SKM-1 (cell line): Measurements from ENCODE around the gene ADARB1.

Experiments used
- DNase-seq: peaks from one replicate; lab custom pipeline; 2025; ENCODE audit not compliant: unreplicated experiment; lab: John Stamatoyannopoulos, UW

ADARB1 gene

DNA sequence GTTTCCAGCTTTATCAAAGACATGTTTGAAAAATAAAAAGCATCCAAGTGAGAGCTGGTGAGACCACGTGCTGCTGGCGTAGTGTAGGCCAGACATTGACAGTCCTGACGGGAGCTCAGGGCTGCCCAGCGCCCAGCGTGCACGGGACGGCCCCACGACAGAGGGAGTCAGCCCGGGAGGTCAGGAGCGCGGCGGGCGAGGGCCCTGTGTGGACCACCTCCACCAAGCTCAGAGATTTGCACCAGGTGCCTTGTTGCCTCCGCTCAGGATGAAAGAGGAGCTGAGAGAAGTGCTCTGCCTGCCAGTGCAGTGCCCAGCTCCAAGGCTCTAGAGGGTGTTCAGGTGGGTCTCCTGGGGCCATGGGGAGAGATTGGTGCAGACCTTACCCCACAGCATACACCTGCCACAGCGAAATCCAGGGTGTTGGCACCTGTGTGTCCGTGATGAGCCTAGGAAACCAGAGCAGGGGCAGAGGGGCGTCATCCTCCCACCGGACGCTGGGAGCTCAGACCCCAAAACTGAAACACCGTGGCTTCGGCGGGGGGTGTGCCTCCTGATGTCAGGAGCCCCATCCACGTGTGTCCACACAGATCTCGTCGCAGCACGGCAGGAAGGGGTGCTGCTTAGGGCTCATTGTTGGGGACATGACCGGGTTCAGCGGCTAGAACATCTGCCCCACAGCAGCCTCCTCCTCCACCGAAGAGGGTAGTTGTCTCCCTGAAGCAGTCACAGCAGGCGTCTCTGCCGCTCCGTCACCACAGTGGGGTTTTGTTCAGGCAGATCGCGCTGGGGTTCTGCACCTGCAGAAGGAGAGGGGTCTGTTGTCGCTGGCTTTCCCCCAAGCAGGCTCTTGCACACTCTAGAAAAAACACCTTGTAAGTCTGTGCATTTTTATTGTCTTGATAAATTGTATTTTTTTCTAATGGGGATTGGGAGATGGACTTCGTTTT, 149.1 kb downstream of the ADARB1 start:
- DNase-seq, result no peak

- DNase-seq, result no peak
Measured at GRCh38 chr21:45224189-45224938, 150.0 kb downstream of the ADARB1 start.

GRCh38 chr21:45225041-45225740, 150.8 kb downstream of the ADARB1 start:
- no peak for DNase-seq

DNA sequence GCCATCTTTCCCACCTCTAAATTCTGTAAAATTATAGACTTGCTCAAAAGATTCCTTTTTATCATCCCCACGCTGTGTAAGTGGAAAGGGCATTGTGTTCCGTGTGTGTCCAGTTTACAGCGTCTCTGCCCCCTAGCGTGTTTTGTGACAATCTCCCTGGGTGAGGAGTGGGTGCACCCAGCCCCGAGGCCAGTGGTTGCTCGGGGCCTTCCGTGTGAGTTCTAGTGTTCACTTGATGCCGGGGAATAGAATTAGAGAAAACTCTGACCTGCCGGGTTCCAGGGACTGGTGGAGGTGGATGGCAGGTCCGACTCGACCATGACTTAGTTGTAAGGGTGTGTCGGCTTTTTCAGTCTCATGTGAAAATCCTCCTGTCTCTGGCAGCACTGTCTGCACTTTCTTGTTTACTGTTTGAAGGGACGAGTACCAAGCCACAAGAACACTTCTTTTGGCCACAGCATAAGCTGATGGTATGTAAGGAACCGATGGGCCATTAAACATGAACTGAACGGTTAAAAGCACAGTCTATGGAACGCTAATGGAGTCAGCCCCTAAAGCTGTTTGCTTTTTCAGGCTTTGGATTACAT, 151.5 kb downstream of the ADARB1 start:
- DNase-seq, result no peak

GRCh38 chr21:45226540-45227326, 152.4 kb downstream of the ADARB1 start:
- no peak for DNase-seq

DNA sequence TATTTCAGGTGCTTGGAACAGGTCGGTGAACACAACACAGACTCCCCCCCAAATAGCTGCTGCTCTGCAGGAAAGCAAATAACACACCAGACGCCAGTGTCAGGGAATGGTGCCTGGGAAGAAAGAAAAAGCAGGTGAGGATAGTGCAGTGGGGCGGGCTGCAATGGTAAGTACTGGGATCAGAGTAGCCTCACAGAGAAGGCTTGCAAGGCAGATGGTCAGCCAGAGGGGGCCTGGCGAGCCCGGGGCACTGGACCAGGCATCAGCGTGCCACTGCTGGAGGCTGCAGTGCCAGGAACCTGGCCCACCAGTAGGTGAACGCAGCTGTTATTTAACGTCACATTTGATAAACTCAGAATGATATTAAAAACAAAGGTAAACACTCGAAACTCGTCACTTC, 153.4 kb downstream of the ADARB1 start:
- DNase-seq, result no peak

GRCh38 chr21:45228171-45228641, 153.8 kb downstream of the ADARB1 start:
- DNase-seq, result no peak

DNA sequence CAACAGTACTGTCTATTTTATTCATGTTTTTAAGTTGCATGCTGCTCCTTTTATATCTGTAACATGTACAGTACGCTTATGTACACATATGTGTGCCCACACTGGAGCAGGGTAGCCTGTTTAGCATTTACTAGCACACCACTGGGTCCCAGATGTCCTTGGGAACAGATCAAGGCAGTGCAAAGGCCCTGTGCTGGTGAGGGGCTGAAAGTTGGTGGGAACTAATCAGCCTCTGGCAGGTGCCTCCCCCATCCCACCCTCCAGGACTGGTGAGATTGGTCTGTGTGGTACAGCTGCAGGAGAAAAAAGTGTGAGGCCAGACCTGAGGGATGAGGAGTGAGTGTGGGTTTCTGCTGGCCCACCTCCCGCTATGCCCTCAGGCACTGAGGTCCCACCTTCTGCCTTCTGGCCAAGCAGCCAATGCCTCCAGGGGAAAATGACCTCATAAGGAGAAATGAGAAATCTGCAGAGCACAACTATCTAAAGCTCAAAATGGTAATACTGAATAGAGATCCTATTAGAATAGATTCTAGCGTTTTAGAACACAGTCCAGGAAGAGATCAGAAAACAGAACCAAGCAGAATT, 154.4 kb downstream of the ADARB1 start:
- DNase-seq, result no peak

GRCh38 chr21:45231705-45232104, 157.3 kb downstream of the ADARB1 start:
- no peak for DNase-seq

DNA sequence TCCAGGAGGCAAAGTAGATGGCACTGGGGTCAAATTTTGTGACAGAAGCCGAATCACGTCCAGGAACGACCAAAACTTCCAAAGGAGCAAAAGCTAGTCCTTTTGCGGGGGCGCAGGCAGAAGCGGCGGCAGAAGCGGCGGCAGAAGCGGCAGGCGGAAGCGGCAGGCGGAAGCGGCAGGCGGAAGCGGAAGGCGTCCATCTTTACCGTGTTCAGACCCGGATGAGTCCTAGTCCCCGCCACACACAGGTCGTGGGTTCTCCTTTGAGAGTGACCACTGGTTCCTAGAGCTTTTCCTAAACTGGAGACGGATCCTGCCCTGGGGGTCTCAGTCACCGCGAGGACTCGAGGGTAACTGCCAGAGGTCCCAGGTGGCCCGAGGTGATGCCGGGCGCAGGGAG, 159.7 kb downstream of the ADARB1 start:
- no peak for DNase-seq

DNA sequence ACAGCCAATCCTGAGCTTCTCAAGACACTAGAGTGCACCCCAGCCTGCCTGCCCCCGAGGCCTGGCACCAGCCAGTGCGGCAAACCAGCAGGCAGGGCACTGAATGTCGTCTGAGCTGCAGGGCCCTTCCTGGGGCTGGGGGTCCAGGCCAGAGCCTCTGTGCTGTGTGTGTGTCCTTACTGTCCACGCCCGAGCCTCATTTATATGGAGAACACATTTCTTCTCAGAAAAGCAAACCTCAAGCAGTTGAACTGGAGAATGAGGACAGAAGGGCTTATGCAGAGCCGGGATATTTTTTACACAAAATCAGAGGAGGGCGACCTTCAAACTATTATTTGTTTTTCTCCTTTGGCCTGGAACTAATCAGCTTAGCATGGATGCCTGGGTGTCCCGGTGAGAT, 160.6 kb downstream of the ADARB1 start:
- DNase-seq, result no peak

- DNase-seq, result no peak
Measured at GRCh38 chr21:45235488-45235887, 161.1 kb downstream of the ADARB1 start.

- DNase-seq, result peak; percentile 4
Measured at GRCh38 chr21:45236481-45236880, 162.1 kb downstream of the ADARB1 start.

DNA sequence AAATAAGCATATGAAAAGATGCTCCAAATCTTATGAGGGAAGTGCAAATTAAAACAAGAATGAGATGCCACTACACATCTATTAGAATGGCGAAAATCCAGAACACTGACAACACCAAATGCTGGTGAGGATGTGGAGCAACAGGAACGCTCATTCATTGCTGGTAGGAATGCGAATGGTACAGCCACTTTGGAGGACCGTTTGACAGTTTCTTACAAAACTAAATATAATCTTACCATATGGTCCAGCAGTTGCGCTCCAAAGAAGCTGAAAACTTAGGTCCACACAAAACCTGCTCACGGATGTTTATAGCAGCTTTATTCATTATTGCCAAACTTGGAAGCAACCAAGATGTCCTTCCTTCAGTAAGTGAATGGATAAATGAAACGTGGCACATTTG, 163.0 kb downstream of the ADARB1 start:
- no peak for DNase-seq

GRCh38 chr21:45241357-45241756, 167.0 kb downstream of the ADARB1 start:
- DNase-seq, result no peak

- DNase-seq, result no peak
Measured at GRCh38 chr21:45243603-45244002, 169.2 kb downstream of the ADARB1 start.

- DNase-seq, result no peak
Measured at GRCh38 chr21:45244799-45245340, 170.5 kb downstream of the ADARB1 start.

DNA sequence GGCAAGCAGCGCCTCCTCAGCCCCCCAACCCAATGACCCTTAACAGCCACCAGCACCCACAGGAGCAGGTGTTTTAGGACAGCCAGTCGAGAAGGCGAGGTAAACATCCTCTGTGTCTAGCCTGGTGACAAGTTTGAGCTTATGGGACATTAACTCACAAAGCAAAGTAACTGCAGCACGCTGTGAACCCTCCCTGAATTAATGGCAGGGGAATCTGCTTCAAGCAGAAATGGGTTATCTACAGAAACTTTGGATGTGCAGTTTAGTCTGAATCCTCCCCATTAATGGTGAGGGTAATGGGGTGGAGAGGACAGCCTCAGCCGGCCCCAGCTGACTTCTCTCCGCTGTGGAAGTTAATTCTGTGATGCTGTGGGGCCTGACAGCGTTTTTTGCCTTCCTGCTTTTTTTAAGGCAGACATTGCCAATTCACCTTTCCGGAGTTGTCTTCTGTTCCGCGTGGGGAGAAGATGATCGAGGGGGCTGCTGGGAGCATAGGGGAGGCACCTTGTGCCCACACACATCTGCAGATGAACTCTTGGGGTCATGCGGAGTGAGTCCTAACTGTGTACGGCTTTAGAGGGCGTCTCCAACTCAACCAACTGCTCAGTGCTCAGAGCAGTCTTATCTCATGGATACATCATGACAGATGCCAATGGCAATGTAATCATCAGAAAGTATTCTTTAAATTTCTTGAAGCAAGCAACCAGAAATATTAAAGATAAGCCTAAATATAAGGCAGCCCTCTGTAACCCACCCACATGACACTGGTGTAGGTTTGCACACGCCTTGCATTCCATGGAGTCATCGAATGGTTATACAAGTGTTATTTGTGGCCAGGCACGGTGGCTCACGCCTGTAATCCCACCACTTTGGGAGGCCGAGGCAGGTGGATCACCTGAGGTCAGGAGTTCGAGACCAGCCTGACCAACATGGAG, 172.3 kb downstream of the ADARB1 start:
- DNase-seq, result no peak
